ENCODE measurements around the gene DTX1. TPM values are rescaled to one million over a fixed set of nuclear protein-coding genes. Genes with fewer than 3 reads are reported as not detected.

The DTX1 gene
- total and polyA plus RNA-seq, 2 donors (not counting 3 experiments of a cell fraction or from before 2014, with no cell fraction given) = 0.06 to 0.22 TPM

DNA sequence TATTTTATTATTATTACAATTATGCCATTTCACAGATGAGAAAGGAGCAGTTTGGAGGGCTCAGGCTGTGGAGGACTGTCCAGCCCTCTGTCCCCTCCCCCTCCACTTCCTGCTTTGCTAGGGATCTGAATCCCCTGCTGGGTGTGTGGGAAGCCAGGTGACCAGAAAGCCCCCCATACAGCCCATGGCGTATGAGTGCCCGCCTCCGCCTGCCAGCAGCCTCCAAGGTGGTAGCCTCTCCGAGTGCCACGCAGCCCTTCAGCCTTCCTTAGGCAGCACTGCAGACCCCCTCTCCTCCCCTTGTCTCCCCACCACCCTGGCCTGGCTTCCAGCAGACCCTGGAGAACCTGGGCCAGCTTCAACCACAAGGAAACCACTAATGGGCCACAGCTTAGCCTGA is 12.6 kb downstream of the DTX1 start:
- FAIRE-seq (no peak), DNase-seq (ENCODE audit: low read depth, low spot score) (no peak)
- TF ChIP-seq EZH2 (IDR thresholded peaks at IDR 0.05; ENCODE audit: borderline replicate concordance, low read depth, low read length, severe bottlenecking) (no peak), POLR2A (IDR thresholded peaks at IDR 0.05; ENCODE audit: low read depth, low read length) (no peak)
- no peak overlapping the region for H2AFZ ChIP-seq (ENCODE audit: low read depth, low read length)
- no peak overlapping the region for H3K27ac ChIP-seq (ENCODE audit: insufficient read depth, low read depth, low read length)
- no peak overlapping the region for H3K4me2 ChIP-seq (ENCODE audit: insufficient read depth, low read length)
- POLR2A ChIA-PET = no interaction called here
- H4K20me1 ChIP-seq (replicated peaks; ENCODE audit: control insufficient read depth, extremely low read depth, insufficient read depth, low read length) = no peaks in the 10 kb centered on the region
- CTCF ChIA-PET = interaction anchor here (1.2 kb wide), 1 partner anchor 76 kb away, joined by 4 read pairs; no protein-coding TSS in a partner anchor
- H3K9me3 ChIP-seq (replicated peaks; ENCODE audit: control insufficient read depth, insufficient read depth, low read length) = no peaks in the 10 kb centered on the region
- no peaks in the 10 kb centered on the region for H3K36me3 ChIP-seq (ENCODE audit: control insufficient read depth in 2 of 2, extremely low read depth in 1 of 2, insufficient read depth in 2 of 2, low read length in 2 of 2)
- dilution Hi-C loops (cut with MboI; ENCODE audit: extremely low pct_ligation_motif_present, low sequenced_read_pairs) = no loop called here
- H3K4me3 ChIP-seq (replicated peaks in 1 of 3; ENCODE audit: insufficient read depth in 1 of 3, low read depth in 1 of 3, low read length in 3 of 3) = no peak overlapping the region
- H3K27me3 ChIP-seq (ENCODE audit: control insufficient read depth in 2 of 2, insufficient read depth in 2 of 2, low read length in 2 of 2) = no peaks in the 10 kb centered on the region
- BruUV-seq (replicated peaks) = no TSS peak
- H3K4me1 ChIP-seq (ENCODE audit: control insufficient read depth, extremely low read depth, insufficient read depth, low read length) = no peaks in the 10 kb centered on the region
- intact Hi-C loops (cut with micrococcal nuclease) = no loop called here
- no peaks in the 10 kb centered on the region for H3K79me2 ChIP-seq (ENCODE audit: control insufficient read depth, insufficient read depth, low read length)
- H3K9ac ChIP-seq (replicated peaks; ENCODE audit: extremely low read depth, insufficient read depth, low read length) = no peak overlapping the region
- H3K9me1 ChIP-seq (replicated peaks; ENCODE audit: control insufficient read depth, extremely low read depth, insufficient read depth, low read length) = no peaks in the 10 kb centered on the region

- H3K4me3 ChIP-seq (replicated peaks in 1 of 3; ENCODE audit: insufficient read depth in 1 of 3, low read depth in 1 of 3, low read length in 3 of 3) = no peak overlapping the region
- TF ChIP-seq MYC (IDR thresholded peaks at IDR 0.05; ENCODE audit: low read depth, low read length) = no peak
- TF ChIP-seq, protein P1, sequence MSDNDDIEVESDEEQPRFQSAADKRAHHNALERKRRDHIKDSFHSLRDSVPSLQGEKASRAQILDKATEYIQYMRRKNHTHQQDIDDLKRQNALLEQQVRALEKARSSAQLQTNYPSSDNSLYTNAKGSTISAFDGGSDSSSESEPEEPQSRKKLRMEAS (IDR thresholded peaks at IDR 0.05; ENCODE audit: insufficient read depth, insufficient read length) = no peak
- TF ChIP-seq EZH2 (IDR thresholded peaks at IDR 0.05; ENCODE audit: borderline replicate concordance, low read depth, low read length, severe bottlenecking) = no peak
- no peak for TF ChIP-seq POLR2AphosphoS5 (IDR thresholded peaks at IDR 0.05; ENCODE audit: insufficient read depth, low read depth, low read length)
- no peak for TF ChIP-seq JUN (IDR thresholded peaks at IDR 0.05; ENCODE audit: borderline replicate concordance, insufficient read depth, insufficient read length, low read depth)
- TF ChIP-seq FOS (IDR thresholded peaks at IDR 0.05; ENCODE audit: borderline replicate concordance, insufficient read depth, low read length) = no peak
- no peak for TF ChIP-seq POLR2A (IDR thresholded peaks at IDR 0.05; ENCODE audit: low read depth, low read length)
- TF ChIP-seq GATA2 (IDR thresholded peaks at IDR 0.05; ENCODE audit: insufficient read depth, insufficient read length, low read depth, low read length) = no peak
- TF ChIP-seq, protein P2, sequence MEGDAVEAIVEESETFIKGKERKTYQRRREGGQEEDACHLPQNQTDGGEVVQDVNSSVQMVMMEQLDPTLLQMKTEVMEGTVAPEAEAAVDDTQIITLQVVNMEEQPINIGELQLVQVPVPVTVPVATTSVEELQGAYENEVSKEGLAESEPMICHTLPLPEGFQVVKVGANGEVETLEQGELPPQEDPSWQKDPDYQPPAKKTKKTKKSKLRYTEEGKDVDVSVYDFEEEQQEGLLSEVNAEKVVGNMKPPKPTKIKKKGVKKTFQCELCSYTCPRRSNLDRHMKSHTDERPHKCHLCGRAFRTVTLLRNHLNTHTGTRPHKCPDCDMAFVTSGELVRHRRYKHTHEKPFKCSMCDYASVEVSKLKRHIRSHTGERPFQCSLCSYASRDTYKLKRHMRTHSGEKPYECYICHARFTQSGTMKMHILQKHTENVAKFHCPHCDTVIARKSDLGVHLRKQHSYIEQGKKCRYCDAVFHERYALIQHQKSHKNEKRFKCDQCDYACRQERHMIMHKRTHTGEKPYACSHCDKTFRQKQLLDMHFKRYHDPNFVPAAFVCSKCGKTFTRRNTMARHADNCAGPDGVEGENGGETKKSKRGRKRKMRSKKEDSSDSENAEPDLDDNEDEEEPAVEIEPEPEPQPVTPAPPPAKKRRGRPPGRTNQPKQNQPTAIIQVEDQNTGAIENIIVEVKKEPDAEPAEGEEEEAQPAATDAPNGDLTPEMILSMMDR (IDR thresholded peaks at IDR 0.05; ENCODE audit: extremely low read depth in 1 of 2, insufficient read depth in 1 of 2, low read depth in 1 of 2, low read length in 2 of 2) = no peak
- POLR2A ChIA-PET = no interaction called here
- no peaks in the 10 kb centered on the region for H3K4me1 ChIP-seq (ENCODE audit: control insufficient read depth, extremely low read depth, insufficient read depth, low read length)
- dilution Hi-C loops (cut with MboI; ENCODE audit: extremely low pct_ligation_motif_present, low sequenced_read_pairs) (no loop called here), intact Hi-C loops (cut with micrococcal nuclease) (no loop called here)
- DNase-seq (ENCODE audit: low read depth, low spot score) (no peak), FAIRE-seq (no peak)
- H3K9ac ChIP-seq (replicated peaks; ENCODE audit: extremely low read depth, insufficient read depth, low read length) = no peak overlapping the region
- H3K9me1 ChIP-seq (replicated peaks; ENCODE audit: control insufficient read depth, extremely low read depth, insufficient read depth, low read length) = no peaks in the 10 kb centered on the region
- BruUV-seq (replicated peaks) = no TSS peak
- H3K27me3 ChIP-seq (ENCODE audit: control insufficient read depth in 2 of 2, insufficient read depth in 2 of 2, low read length in 2 of 2) = no peaks in the 10 kb centered on the region
- no peak overlapping the region for H3K27ac ChIP-seq (ENCODE audit: insufficient read depth, low read depth, low read length)
- no peaks in the 10 kb centered on the region for H3K79me2 ChIP-seq (ENCODE audit: control insufficient read depth, insufficient read depth, low read length)
- no peaks in the 10 kb centered on the region for H3K9me3 ChIP-seq (replicated peaks; ENCODE audit: control insufficient read depth, insufficient read depth, low read length)
- no peak overlapping the region for H2AFZ ChIP-seq (ENCODE audit: low read depth, low read length)
- no peak overlapping the region for H3K4me2 ChIP-seq (ENCODE audit: insufficient read depth, low read length)
- CTCF ChIA-PET = interaction anchor here (0.7 to 1.2 kb wide), 2 partner anchors 77 to 104 kb away, joined by 3 to 4 read pairs; no protein-coding TSS in a partner anchor
- no peaks in the 10 kb centered on the region for H4K20me1 ChIP-seq (replicated peaks; ENCODE audit: control insufficient read depth, extremely low read depth, insufficient read depth, low read length)
- no peaks in the 10 kb centered on the region for H3K36me3 ChIP-seq (ENCODE audit: control insufficient read depth in 2 of 2, extremely low read depth in 1 of 2, insufficient read depth in 2 of 2, low read length in 2 of 2)
These were observed 13.2 kb downstream of the DTX1 start for GRCh38 chr12:113069751-113070116.
